GM18870 (cell line): Measurements from ENCODE around the gene GBP7.
"Not testable (repeated sequence)": the region's sequence is repeated elsewhere in the genome, so short reads cannot be mapped to it uniquely, and the experiment has no call there.

ENCODE experiments used
- ATAC-seq: cut with Tn5 transposase; IDR thresholded peaks from one replicate; pipeline ENCODE4 v1.9.1; 2021; ENCODE audit warnings: moderate library complexity; ENCODE audit not compliant: unreplicated experiment

GBP7 gene

GRCh38 chr1:89170170-89171066 is 5.4 kb downstream of the GBP7 start:
- no peak for ATAC-seq

- no peak for ATAC-seq
Observed at GRCh38 chr1:89169166-89169565, 6.6 kb downstream of the GBP7 start.

GRCh38 chr1:89167590-89168230 is 8.1 kb downstream of the GBP7 start:
- no peak for ATAC-seq

DNA sequence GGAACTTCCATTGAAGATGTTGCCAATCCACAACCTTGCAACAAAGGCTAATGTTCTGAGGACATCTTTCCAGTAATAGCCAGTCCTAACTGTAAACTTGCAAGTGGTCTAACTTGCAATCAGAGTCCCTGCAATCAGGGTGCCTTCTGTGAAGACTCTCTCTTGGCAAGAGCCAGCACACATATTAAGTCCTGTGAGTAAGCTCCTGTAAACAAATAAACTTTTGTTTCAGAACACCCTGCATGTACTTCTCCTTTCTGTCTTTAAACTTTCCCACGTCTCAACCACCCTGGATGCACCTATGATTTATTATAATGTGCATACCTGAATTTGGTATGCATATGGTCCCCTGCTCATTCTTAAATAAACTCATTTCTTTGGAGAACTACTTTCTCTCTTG is 9.1 kb downstream of the GBP7 start:
- no peak for ATAC-seq

GRCh38 chr1:89165811-89166210 is 10.0 kb downstream of the GBP7 start:
- no peak for ATAC-seq

GRCh38 chr1:89151047-89151446 is 24.8 kb downstream of the GBP7 start:
- no peak for ATAC-seq

GRCh38 chr1:89149976-89150375 is 25.8 kb downstream of the GBP7 start:
- ATAC-seq: no peak

DNA sequence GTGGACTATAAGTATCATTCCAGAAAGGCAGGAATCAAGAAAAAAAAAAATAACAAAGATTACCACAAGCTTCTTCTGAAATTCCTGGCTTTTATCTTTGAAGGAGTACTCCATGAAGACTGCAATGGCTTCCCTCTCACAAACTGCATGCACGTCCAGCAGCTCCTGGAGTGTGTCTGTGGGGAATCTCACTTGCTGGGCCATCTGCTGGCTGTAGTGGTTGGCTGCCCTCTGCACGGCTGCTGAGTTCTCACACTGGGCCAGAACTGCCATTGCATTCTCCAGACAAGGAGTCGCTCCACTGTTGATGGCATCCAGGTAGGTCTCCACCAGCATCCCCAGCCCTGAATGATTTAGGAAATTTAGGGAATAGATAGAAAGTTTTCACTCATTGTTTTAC is 26.6 kb downstream of the GBP7 start:
- no peak for ATAC-seq

DNA sequence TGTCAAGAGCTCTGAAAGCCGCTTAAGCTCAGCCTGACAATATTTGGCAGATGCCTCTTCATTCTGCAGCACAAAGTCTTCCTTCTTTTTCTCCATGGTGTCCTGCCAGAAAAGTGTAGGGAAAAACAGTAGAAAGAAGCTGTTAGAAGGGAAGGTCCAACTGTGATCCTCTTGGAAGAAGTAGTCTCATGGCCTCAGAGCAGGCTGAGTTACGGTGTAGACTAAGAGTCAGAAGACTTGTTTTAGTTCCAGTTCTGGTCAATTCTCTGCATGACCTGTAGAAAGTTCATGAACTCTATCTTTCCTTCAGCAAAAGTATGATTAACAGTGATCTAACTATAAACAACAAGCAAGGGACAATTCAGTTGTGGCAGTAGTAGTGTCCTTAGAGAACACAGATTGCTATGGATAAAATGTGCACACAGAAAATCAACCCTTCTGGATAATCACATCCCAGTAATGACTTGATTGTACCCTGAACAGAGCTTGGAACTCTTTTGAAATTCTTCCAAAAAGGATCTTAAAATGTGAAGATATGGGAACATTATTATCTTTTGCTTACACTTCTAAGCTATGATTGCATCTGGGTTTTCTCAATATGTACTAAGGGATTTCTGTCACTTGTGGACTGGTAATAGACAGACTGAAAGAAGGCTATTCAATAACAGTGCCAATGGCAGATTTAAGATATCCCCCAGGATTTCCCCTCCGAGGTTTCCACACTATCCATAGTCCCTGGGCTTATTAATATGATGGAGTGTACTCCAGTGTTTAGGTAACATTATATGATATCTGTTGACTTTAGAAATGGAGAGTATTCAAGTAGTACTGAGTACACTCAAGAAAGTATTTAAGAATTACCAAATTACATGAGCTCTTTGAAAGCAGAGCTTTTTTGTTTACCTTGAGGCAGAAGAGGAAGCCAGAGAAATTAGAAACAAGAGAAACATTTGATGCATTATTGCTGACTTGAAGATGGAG is 27.8 kb downstream of the GBP7 start:
- no peak for ATAC-seq

DNA sequence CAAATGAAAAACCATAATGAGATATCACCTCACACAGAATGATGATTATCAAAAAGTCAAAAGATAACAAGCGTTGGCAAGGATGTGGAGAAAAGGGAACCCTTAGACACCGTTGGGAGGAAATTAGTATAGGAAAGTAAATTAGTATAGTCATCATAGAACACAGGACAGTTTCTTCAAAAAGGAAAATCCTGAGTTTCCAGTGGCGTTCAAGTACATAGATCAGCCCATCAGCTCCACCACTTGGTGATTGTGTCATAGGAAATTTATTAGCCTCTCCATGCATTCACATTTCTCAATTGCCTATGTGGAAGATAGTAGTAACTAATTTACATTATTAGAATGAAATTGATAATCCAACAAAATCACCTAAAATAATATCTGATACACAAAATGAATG is 29.1 kb downstream of the GBP7 start:
- no peak for ATAC-seq

DNA sequence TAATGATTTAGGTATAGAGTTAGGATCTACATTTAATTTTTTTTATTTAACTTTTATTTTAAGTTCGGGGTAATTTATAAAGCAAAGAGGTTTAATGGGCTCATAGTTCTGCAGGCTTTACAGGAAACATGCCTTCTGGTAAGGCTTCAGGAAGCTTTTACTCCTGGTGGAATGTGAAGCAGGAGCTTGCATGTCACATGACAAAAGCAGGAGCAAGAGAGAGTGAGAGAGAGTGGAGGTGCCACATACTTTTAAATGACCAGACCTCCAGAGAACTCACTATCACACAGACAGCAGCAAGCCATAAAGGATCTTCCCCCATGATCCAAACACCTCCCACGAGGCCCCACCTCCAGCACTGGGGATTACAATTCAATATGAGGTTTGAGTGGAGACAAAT is 32.3 kb downstream of the GBP7 start:
- no peak for ATAC-seq

GRCh38 chr1:89142160-89142559 is 33.6 kb downstream of the GBP7 start:
- ATAC-seq: no peak

DNA sequence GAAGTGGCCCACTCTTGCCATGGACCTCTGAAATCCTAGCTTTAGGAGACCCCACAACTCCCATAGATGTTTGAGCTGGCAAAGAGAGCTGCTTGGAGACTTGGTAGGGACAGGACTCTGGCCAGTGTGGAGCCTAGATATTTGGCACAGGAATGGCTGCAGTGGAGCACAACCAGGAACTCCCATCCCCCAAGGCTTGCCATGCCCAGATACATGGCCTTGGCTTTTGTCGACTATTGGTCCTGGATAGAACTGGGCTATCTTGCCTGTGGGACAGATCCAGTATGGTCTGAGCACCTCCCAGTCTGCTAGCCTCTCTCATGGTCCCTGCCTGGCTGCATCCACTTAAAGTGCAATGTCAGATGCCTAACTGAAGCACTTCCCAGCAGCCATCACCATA is 42.1 kb downstream of the GBP7 start:
- ATAC-seq: no peak

DNA sequence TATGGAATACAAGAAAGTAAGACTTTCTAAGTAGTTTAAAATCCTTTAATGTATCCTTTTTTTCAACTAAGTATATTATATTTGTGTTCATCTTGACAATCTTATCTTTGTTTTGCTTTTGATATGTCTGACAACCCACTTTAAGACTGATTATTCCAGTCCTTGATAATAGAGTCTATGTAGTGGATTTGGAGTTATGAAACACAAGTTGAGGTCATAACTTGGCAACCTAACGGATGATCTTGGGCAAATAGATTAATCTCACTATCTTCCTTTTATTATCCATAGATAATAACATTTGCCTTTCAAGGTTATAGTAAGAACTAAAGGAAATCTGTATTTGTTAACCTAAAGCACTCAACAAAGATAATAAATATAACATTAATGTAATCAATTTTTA is 45.1 kb downstream of the GBP7 start:
- ATAC-seq: no peak

DNA sequence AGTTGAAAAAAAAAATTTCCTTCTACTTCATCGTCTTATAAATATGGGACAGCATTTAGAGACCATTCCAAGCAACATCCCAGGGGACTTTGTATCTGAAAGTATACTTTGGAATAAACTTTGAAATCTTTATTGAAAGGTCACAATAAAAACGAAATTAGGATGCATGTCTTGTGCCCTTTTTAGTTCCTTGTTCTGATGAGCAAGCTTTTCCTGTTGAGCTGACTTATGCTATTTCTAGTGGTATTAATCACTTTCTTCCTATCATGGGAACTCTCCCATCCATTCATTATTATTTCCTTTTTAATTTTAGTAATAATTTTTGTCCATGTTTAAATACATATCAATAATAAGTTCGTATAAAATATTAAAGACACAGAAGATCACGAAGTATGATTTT is 45.9 kb downstream of the GBP7 start:
- no peak for ATAC-seq

DNA sequence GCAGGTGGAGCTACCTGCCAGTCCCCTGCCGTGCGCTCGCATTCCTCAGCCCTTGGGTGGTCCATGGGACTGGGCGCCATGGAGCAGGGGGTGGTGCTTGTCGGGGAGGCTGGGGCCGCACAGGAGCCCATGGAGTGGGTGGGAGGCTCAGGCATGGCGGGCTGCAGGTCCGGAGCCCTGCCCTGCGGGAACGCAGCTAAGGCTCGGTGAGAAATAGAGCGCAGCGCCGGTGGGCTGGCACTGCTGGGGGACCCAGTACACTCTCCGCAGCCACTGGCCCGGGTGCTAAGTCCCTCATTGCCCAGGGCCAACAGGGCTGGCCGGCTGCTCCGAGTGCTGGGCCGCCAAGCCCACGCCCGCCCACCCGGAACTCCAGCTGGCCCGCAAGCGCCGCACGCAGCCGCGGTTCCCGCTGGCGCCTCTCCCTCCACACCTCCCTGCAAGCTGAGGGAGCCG is 47.8 kb downstream of the GBP7 start:
- not testable (repeated sequence) for ATAC-seq

DNA sequence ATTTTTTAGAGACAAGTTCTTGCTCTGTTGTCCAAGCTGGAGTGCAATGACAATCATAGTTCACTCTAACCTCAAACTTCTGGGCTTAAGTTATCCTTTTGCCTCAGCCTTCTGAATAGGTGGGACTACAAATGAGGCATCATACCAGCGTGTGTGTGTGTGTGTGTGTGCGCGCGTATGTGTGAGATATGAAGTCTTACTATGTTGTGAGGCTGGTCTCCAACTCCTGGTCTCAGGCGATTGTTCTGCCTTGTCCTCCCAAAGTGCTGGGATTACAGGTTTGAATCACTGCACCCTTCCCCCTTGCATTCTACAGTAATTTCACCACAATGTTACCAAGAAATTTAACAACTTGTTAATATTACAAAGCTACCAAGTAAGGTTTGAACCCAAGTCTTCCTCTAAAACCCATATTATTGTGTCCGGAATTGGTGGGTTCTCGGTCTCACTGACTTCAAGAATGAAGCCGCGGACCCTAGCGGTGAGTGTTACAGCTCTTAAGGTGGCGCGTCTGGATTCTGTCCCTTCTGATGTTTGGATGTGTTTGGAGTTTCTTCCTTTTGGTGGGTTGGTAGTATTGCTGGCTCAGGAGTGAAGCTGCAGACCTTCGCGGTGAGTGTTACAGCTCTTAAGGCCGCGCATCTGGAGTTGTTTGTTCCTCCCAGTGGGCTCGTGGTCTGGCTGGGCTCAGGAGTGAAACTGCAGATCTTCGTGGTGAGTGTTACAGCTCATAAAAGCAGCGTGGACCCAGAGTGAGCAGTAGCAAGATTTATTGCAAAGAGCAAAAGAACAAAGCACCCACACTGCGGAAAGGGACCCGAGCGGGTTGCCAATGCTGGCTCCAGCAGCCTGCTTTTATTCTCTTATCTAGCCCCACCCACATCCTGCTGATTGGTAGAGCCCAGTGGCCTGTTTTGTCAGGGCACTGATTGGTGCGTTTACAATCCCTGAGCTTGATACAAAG is 48.9 kb downstream of the GBP7 start:
- not testable (repeated sequence) for ATAC-seq

- ATAC-seq: peak; percentile 67
Observed at GRCh38 chr1:89125913-89126580, 49.8 kb downstream of the GBP7 start, which contains the start of gene GBP2. GBP2 (minus strand) TSS chr1:89126114; CDS start chr1:89121966, 4,148 bp downstream.

- ATAC-seq: no peak
Observed at GRCh38 chr1:89125240-89125912, 50.4 kb downstream of the GBP7 start.
